HEK293T (cell line): Measurements from ENCODE around the gene MED12L.

Source experiments
- BHLHE40 ChIP-seq: fragments of 450-650 bp; IDR thresholded peaks from 2 replicates; pipeline ENCODE4 v1.6.1; 2016; ENCODE audit warnings: mild to moderate bottlenecking, moderate library complexity, borderline replicate concordance
- HDGF ChIP-seq: fragments of 450-650 bp; IDR thresholded peaks from 2 replicates; pipeline ENCODE4 v1.6.1; 2017; ENCODE audit warnings: antibody characterized with exemption, borderline replicate concordance
- ZNF384 ChIP-seq: fragments of 450-650 bp; IDR thresholded peaks from 2 replicates; pipeline ENCODE4 v1.6.1; 2016

- TF ChIP-seq BHLHE40 (no peak), HDGF (no peak), ZNF384 (no peak)
Measured at GRCh38 chr3:151372063-151372820, 286.8 kb downstream of the MED12L start.
